Jurkat, Clone E6-1 (cell line): Measurements from ENCODE around the gene GRID2IP.
A peak's percentile ranks its signal among the peaks of the same experiment; 100 is the strongest.

Source experiments
- DNase-seq: peaks from one replicate; pipeline ENCODE4 v3.0.0-alpha.2; 2011; ENCODE audit warnings: low read depth, low spot score
- H3K4me3 ChIP-seq: 2 replicates; pipeline ENCODE4 v1.5.1; 2011; ENCODE audit warnings: mild to moderate bottlenecking, low read length, control low read depth, moderate library complexity

GRID2IP gene

DNA sequence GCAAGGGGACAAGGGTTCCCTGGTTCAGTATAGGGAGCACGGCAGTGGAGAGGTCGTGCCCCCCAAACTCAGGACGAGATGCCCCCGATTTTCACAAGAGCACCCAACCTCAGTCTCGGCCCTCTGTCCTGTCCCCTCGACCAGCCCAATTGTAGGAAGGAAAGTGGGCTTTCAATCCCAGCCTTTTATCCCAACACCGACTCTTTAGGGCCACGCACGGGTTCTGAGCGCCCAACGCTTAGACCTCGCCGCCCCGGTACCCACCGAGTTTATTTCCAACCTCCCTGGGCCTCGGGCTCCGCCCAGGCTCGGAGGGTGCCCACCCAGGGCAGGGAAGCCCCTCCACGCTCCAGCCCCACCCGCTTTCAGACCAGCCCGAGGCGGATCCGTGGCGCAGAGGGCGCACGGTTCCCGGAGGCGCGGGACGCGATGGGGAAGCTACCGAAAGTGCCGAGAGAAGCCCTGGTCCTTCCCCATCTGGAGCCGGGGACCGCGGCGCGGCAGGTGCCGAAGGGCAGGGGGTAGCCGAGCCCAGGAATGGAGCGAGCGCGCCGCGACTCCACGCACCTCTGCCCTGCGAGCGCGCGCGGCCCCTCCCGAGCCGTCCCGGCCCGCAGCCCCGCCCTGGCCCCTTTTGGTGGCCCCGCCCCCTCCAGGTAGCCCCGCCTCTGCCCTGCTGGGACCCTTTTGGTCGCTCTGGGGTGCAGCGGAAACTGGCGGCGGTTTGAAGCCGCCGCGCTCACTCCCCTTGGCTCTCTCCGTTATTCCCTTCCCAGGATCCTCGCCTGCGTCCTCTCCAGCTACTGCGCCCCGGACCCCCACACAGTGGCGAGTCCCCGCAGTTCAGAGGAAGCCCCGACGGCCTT is 20.4 kb downstream of the GRID2IP start:
- DNase-seq, result peak; percentile 52

DNA sequence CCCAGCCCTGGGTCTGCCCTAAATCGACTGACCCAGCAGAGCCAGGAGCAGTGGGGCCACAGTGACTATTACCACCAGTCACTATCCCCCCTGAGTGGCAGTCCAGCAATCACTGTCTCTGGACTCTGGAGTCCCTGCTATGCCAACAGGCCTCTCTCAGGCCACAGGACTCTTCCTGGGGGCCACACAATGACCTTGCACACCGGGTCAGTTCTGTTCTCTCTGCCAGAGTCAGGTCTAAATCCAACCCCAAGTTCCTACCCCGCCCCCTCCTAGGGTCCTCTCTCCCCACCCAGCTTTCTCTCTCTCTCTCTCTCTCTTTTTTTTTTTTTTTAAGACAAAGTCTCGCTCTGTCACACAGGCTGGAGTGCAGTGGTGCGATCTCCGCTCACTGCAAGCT is 21.6 kb downstream of the GRID2IP start:
- DNase-seq, result no peak
- H3K4me3 ChIP-seq, result no peak overlapping the region

More for the DNA sequence above, 20.4 kb downstream of the GRID2IP start:
- peak overlapping the region; percentile 69 for H3K4me3 ChIP-seq

DNA sequence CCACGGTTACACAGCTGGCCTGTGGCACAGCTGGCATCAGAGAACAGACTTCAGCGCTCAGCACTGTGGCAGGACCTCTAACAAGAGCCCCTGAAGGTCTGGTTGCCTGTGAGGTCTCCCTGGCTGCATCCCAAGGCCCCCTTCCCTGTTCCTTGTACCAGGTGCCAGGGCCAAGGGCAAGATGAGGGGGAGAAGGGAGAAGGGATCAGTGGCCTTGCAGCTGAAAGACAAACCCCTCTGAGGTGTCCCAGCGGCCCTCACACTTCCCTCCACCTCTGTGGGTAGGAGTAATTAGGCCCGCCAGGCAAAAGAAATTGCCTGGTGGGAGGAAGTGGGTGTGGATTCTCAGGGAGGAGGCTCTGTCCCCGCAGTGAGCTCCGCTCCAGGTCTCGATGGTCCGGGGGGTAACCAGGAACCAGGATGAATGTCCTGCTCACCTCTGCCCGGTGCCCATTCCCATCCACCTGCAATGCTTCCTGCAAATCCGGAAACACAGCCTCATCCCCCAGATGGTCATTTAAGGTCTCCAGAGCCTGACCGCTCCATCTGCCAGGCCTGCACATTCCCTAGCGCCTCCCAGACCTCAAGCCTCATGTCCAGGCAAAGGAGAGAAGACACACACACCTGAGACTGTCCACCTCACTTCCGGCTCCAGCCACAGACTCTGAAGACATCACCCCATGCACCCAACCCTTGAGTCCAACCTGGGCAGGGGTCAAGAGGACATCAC is 22.7 kb downstream of the GRID2IP start:
- no peak overlapping the region for H3K4me3 ChIP-seq
- no peak for DNase-seq

DNA sequence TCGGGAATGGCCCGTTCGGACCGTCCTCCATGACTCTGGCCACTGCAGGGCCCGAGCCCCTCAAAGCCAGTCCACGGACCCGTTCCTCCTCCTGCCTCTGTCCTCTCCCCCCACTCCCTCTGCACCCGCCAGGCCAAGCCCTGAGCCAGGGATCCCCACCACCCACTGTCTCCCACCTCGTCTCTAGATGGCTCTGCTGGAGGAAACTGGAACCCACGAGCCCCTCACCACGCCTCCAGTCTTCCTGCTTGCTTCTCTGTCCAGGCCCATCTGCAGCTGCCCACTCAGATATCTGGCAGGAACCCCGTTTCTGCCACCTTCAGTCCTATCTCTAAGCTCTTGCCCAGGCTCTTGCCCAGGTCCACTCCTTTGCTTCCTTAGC is 24.3 kb downstream of the GRID2IP start:
- DNase-seq, result no peak
- no peak overlapping the region; the same call in 1 of the 2 replicates for H3K4me3 ChIP-seq

DNA sequence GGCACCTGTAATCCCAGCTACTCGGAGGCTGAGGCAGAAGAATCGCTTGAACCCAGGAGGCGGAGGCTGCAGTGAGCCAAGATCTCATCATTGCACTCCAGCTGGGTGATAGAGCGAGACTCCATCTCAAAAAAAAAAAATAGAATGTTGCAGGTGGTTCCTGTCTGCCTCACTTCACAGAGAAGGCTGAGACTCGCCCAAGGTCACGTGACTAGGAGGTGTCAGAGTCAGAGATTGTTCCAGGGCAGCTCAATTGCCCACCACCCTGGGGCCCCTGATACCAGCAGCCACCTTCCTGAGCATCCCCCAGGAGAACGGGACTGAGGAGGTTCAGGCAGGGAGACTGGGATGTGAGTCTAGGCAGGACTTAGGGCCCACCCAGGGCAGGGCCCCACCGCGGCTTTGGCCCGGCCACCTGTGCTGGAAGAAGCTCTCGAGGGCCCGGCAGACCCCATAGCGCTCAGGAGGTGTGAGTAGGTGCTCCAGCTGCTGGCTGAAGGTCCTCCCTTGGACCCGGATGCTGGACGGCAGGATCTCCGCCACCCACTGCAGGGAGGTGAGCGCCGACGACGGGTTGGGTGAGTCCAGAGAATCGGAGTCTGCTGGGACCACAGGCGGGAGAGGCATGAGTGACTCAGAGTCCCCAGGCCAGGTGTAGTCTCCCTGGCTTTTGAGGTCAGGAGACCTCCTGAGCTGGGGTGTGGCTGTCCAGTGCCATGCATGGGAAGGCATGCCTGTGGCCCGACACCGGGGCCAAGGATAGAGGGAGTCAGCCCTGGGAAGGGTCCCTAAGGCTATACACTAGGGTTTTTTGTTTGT is 30.9 kb downstream of the GRID2IP start:
- peak; percentile 19 for DNase-seq
- H3K4me3 ChIP-seq, result no peak overlapping the region

DNA sequence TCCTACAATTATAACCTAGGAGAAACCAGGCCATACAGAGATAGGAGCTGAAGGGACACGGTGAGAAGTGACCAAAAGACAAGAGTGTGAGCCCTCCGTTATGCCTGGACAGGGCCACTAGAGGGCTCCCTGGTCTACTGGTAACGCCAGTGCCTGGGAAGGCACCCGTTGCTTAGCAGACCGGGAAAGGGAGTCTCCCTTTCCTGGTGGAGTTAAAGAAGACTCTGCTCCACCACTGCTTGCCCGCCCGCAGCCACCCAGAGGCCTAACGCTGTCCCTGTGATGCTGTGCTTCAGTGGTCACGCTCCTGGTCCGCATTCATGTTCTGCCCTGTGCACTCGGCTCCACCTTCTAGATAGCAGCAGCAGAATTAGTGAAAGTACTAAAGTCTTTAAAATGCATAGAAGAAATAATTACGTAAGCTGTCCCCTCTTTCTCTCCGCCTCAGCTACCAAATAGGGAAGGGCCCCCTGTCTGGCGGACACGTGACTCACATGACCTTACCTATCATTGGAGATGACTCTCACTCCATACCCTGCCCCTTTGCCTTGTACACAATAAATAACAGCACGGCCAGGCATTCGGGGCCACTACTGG is 34.8 kb downstream of the GRID2IP start:
- DNase-seq, result peak; percentile 52
- H3K4me3 ChIP-seq, result peak overlapping the region; percentile 36

DNA sequence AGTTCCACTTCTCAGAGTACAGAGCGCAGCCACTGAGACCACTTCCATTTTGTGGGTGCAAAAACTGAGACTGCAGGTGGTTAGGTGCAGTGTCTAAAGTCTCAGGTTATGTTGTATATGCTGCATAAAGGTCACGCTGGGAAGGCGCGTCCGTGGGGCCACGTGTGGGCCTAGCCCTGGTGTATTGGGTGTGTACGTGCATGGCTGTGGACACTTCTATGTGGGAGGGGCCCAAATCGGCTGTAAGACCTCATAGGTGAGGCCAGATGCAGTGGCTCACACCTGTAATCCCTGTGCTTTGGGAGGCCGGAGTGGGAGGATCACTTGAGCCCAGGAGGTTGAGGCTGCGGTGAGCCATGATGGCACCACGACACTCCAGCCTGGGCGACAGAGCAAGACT is 37.7 kb downstream of the GRID2IP start:
- no peak overlapping the region for H3K4me3 ChIP-seq

DNA sequence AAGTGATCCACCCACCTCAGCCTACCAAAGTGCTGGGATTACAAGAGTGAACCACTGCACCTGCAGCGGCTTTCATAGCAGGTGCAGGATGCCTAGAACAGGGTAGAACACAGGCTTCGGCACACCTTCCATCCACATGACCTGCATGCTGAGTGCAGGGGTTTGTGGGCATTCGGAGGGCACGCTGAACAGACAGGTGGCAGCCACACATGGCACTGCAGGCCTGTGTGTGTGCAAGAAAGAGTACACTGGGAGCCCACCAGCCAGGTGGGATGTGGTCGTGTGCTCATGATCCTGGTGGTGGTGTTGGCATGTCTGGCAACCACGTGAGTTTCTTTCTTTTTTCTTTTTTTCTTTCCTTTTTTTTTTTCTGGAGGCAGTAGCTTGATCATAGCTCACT is 38.4 kb downstream of the GRID2IP start:
- H3K4me3 ChIP-seq, result no peak overlapping the region
- no peak for DNase-seq

More for the DNA sequence above, 37.7 kb downstream of the GRID2IP start:
- DNase-seq, result no peak

DNA sequence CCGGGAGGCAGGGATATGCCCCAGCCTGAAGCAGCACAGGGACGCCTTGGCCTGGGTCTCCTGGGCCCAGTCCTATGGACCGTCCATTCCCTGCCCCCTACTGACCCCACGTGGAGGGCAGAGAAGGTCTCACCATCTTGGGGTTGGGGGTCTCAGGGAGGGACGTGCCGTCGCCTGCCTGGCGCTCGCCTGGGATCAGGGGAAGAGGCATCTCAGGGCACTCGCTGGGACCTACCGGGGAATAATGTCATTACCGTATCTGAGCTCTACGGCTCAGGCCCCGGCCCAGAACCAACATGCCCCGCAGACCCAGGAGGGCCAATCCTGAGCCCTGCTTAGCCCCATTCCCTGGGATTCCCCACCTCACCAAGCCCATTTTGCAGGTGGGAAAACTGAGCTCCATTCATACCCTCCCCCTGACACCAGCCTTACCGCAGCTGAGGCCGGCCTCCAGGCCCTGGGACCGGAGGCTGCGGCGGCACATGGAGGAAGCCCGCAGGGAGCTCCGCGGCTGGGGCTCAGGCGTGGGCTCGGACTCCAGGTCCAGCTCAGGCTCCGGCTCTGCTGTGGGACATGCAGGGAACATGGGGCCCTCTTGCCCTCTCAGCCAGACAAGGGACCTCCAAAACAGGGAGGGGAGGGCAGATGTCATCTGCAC is 40.7 kb downstream of the GRID2IP start:
- DNase-seq, result no peak
- no peak overlapping the region for H3K4me3 ChIP-seq

DNA sequence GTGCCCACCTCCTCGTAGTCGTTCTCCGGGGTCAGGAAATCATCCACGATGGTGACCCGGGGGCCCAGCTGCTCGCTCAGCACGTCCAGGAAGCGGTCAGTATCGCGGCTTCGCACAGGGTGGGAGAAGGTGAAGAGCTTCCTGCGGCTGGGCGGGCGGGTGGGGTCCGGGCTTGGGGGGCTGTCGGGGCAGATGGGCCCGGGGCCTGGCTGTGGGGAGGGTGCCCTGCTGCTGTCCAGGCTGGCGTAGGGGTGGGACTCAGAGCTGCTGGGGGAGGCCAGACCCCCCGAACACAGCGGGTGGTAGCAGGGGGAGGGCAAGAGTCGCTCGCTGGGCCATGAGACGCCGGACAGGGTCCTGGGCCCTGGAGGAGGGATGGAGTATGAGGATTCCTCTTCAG is 42.3 kb downstream of the GRID2IP start:
- no peak for DNase-seq
- H3K4me3 ChIP-seq, result no peak overlapping the region

DNA sequence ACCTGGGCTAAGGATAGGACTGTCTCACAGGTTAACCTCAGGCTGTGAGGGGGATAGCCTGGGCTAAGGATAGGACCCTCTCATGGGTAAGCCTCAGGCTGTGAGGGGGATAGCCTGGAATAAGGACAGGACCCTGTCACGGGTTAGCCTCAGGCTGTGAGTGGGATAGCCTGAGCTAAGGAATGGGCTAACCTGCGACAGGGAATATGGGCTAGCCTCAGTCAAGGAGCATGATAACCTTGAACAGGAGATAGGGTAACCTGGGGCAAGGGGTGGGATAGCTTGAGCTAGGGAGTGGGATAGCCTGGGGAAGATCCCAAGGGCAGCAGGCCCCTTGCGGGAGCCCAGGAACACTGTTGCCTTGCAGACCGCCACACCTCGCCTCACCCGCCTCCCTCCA is 42.7 kb downstream of the GRID2IP start:
- H3K4me3 ChIP-seq, result no peak overlapping the region
- no peak for DNase-seq

DNA sequence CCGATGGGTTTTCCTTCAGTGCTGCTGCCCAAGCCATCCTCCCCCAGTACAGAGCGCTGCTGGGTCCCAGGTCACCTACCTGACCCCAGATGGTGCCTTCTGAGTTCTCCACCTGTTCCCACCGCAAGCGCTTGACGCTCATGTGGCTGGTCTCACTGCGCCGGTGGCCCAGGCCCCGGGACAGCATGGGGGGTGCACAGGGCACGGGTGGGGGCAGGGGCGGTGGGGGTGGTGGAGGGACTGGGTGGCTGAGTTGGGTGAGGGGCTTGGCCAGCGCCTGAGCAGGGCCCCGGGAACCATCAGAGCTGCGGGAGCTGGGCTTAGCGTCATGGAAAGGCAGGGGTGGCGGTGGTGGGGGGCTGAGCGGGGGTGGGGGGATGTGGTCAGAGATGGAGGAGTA is 43.4 kb downstream of the GRID2IP start:
- H3K4me3 ChIP-seq, result no peak overlapping the region
- no peak for DNase-seq

DNA sequence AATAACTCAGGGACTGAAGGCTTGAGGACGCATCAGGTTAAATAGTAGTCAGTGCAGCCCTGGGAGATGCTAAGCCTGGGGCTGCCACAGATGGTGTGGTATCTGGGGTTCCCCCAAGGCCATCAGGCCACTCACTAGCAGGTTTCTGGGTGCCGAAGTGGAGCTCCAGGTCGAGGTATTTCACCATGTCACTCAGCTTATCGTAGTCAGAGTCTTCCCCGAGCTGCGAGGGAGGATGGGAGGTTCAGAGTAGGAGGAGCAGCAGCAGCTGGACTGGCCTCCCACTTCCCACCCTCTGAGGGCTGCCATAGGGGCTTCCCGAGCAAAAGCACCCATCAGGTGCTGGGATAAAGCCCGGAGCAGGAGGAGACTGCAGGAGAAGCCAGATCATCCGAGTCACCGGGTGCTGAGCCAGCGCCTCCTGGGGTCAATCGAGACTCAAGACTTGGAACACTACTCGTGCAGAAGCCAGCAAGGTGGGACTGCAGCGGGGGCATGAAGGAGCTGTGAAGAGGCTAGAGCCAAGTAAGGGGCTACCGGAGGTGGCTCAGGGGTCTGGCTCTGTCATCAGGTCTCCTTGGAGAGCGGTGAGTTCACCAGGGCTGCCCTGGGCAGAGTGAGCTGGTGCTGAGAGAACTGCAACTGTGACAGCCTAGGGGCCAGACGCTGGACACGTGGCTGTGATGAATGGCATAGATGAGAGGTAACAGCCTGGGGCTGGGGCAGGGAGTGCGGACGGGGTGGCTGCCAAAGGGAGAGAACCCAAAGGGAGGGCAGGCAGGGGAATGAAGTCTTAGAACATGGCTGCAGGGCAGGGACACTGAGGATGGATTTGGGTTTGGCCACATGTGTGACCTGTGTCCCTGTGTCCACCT is 45.3 kb downstream of the GRID2IP start:
- no peak overlapping the region for H3K4me3 ChIP-seq
- no peak for DNase-seq

DNA sequence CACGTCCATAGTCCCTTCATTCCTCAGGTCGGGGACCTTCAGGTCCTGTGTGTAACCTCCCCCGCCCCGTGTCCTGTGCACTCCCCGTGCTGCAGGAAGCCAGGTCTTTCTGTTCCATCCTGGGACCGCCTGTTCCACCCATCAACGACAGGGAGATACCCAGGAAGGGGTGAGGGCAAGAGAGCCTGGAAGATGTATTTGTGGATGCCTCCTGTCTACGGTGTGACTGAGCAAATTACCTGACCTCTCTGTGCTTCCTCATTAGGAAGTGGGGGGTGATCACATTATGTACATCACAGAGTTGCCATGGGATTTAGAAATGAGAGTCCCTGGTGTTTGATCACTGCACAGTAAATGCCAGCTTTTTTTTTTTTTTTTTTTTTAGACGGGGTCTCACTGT is 46.3 kb downstream of the GRID2IP start:
- no peak for DNase-seq
- H3K4me3 ChIP-seq, result peak overlapping the region; percentile 61; the same call in 1 of the 2 replicates

DNA sequence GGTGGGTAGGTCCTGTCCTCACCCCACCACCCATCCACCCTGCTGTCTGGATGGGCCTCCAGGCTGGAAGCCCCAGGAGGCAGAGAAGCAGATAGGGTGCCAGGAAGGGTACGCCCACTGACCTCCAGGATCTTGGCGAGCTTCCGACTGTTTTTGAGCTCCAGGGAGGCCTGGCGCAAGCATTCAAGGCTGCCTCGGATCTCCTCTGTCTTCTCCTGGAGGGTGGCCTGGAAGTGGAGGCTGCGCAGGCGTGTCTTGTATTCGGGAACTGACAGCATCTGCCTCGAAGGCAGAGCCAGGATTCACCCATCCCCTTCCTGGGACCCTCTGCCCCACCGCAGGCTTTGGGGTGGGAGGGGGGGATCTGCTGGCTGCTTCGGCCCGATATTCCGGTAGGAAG is 48.4 kb downstream of the GRID2IP start:
- H3K4me3 ChIP-seq, result no peak overlapping the region
- no peak for DNase-seq

DNA sequence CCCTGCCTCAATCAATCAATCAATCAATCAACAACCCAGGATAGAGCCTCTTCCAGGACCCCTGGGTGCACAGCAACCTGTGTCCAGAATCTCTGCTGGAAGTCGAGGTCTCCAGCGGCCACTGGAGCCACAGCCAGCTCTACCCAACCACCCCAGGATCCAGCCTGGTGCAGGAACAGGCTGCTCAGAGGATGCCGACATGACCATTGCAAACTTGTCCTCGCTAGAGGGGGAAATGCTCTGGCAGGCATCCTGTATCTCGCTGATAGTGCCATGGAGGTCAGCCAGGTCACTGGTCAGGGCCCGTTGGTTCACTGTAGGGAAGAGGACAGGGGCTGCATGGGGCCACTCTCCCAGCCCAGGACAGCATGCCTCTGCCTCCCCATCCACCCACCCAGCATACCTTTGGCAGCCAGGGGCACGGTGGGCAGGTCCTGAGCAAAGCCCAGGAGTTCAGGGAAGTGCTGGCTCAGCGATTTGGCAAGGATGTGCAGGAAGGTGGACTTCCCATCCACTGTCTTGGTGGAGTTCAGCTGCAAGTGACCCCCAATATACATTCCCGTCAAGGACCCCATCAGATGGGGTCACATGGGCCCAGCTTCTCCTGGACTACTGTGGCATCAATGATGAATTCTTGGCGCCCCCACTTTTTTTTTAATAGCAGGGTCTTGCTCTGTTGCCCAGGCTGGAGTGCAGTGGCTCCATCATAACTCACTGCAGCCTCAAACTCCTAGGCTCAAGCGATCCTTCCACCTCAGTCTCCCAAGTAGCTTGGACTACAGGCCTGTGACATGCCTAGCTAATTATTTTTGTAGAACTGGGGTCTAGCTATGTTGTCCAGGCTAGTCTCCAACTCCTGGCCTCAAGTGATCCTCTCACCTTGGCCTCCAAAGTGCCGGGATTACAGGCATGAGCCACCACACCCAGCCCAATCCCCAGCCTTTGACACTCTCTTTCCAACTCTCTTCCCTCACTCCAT is 49.4 kb downstream of the GRID2IP start:
- DNase-seq, result no peak
- no peak overlapping the region for H3K4me3 ChIP-seq

DNA sequence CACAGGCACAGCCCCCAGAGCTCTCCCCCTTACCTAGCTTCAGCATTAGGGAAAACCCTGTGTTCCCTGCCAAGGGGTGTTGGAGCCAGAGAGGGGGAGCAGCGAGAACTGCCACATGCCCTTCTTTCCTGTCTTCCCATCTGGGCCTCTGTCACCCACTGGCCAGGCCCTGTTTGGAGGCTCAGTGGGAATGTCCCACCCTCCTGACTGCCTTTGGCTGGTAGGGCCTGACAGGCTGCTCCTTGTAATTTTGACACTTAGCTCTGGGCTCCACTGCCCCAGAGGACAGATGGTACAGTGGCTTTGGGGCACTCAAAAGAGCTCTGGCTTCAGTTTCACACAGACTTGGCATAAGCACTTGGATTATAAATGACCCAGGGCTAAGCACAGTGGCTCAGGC is 50.6 kb downstream of the GRID2IP start:
- no peak overlapping the region for H3K4me3 ChIP-seq
- no peak for DNase-seq
